DMS79 (cell line): ENCODE results near the gene NRP2.

Source experiments
- DNase-seq: peaks from one replicate; lab custom pipeline; 2025; lab: John Stamatoyannopoulos, UW

Gene NRP2

DNA sequence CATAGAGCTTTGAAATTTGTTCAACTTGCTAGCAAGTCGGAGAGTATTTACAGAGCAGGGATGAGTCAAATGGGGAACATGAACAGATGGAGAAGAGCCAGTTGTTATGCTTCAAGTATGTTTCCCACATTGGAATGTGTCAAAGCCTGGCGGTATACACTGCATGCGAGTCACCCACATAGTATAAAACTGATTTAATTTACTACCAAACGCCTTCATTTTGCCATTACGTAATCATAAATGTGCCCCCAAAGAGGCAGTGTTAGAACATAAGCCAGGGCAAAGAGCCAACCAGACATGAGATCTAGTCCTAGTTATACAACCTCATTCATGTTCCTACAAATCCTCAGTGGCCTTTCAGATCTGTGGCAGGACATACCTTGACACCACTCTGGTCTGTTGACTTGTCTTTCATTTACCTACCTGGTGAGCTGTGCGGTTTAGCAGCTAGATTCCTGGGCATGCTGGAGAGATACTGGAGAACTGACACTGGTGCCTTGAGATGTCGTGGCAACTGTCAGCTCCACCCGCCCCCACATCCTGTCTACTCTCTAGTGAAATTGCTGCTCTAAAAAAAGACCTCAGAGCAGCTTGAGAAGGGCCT is 21.7 kb upstream of the NRP2 start:
- DNase-seq = no peak

GRCh38 chr2:205661281-205661680 is 21.0 kb upstream of the NRP2 start:
- DNase-seq = no peak

DNA sequence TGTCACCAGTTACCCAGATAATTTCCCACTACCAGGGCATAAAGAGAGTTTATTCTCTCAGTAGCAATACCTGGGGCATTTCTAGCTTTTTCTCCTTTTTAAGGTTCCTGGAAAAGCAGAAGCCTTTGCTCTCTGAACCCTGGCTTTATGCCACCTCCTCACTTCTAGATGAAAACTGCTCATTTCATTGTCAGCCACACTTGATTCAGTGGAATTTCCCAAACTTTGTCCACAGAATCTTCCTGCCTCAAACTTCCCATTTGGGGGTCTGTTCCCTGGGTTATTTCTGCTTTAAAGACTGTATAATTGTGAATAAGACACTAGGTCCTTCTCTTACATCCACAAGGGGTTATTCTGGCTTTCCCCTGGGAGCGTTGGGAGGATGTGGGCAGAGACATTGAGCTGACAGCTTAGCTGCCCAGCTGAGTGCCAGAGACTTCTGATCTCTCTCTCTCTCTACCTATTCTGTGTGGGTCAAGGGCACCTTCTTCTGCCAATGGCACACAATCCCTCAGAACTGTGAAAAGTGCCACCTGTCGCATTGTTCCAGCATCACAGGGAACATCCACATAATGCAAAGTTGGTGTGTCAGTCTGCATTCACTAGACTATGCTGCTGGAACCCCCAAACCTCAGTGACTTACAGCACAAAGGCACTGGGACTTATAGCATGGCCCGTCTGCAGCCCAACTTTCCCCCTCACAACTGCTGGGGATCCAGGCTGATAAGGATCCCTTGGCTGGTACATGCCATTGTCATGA is 19.9 kb upstream of the NRP2 start:
- no peak for DNase-seq

DNA sequence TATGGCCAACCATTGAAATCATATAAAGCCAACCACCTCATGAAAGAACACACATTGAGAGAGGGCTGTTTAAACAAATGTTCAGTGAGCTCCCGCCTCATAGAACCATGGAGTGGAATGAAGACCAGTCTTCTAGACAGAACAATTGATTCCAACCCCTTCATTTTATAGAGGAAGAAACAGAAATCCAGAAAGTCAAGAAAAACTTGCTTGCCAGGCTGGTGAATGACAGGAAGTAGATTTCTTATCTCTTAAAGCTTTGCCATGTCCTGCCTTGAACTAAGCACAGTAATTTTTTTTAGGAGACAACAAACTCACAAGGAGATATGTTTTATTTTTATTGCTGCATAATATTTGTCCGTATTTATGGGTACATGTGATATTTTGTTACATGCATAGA is 16.5 kb upstream of the NRP2 start:
- no peak for DNase-seq

GRCh38 chr2:205670292-205670691 is 12.0 kb upstream of the NRP2 start:
- no peak for DNase-seq

GRCh38 chr2:205673312-205673711 is 9.0 kb upstream of the NRP2 start:
- no peak for DNase-seq

- DNase-seq = no peak
These were observed 6.3 kb upstream of the NRP2 start for GRCh38 chr2:205675861-205676516.

DNA sequence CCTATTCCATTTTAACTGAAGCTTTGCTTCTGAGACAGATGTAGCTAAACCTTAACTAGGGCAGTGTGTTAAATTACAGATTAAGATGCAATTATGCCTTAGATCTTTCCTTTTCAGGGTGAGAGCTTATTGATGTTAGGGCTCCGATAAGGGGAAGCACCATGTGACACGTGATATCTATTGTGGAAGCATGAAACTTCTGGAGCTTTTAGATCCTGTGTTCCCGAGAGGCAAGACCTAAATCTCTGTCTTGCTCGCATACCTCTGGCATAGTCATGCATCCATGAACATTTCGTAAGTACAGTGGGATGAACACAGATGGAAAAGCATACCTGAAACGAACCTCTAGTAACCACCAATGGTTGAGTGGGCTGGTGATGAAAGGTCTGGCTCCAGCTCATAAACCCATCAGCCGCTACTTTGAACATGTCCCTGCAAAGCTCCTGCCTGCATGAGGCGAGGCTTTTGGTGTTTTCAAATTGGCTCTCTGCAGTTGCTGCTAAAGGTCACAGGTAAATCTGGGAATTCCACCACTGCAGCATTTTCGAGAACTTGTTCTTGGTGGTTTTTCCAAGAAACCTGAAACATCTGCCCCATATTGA is 3.7 kb upstream of the NRP2 start:
- DNase-seq = no peak

- no peak for DNase-seq
These were observed 2.8 kb upstream of the NRP2 start for GRCh38 chr2:205679410-205680009.

- DNase-seq = peak; percentile 45
These were observed 2.2 kb upstream of the NRP2 start for GRCh38 chr2:205680067-205680466.

DNA sequence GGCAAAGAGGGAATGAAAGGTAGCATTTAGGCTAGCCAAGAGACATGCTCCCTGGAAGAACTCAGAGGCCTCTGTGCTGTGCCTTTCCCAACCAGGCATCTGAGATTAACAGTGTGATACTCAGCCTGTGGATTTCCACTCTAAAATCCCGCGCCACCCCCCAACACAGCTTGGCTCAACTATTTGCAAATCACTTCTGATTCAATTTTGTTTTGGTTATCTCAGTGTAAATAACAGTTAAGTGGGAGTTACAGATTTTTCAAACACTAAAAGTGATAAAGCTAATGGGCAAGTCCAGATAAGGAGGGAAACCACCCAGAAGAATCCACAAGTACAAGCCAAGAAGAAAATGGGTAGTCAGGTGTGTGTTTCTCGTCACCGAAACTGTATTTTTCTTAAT is 1.4 kb upstream of the NRP2 start:
- DNase-seq = no peak

GRCh38 chr2:205681401-205682238 is 681 bp upstream of the NRP2 start:
- DNase-seq = no peak

- DNase-seq = no peak
These were observed 735 bp downstream of the NRP2 start for GRCh38 chr2:205682971-205683501.

DNA sequence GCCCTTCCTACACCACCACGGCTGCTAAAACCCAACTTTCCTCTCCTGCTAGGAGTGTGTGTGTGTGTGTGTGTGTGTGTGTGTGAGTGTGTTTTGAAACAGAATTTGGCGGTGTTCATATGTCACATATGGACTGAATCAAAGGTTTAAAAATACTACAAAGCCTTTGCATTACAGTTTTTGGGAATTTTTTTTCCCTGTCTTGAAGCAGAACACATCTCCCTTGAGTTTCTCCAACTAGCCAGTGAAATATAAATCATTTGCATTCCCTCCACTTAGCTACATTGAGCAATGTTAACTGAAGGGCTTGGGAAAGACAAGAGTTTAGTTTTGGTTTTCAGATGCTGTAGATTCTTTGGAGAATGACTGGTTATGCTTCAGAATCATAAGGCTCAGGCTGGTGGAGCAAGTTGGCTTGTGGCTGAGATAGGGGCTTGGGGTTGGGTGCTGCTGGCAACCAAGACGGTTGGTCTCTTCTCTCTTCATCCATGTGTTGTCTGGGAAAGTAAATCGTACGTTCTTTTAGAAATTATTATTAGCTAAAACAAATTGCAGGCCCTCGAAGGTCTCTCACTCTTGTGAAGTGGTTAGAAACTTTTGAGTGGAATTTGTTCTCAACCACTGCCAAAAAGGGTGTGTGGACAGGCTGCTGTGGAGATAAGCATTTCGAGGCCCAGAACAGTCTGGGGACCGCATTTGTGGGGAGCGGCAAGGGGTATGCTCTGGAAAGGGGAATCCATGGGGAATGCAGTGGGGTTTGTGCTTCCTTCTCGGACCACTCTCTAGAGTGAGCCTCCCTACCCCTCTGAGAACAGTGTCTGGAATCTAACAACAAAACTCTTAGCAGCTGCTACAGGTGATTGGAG is 1.4 kb downstream of the NRP2 start:
- no peak for DNase-seq

DNA sequence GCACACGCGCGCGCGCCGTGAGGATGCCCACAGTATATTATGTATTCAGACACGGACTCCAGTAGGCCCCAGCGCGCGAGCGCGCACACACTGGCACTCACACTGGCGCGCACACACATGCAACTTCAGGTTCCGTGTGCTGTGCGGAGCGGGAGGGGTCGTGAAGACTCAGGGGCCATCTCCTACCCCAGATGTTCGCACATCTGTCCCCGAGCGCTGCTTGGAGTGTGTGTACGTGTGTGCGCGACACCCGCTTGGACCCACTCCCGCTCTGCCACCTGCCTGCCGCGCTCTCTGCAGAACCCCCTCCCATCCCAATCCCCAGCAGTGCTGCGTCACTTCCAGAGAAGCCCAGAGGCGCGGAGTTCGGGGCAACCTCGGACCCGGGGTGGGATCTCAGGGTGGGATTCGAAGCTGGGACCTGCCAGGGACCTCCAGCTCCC is 2.6 kb downstream of the NRP2 start:
- no peak for DNase-seq

- DNase-seq = no peak
These were observed 3.2 kb downstream of the NRP2 start for GRCh38 chr2:205685314-205686055.

GRCh38 chr2:205686056-205686782 is 3.9 kb downstream of the NRP2 start:
- DNase-seq = no peak

GRCh38 chr2:205686783-205687640 is 4.7 kb downstream of the NRP2 start:
- DNase-seq = peak; percentile 65
